D341Med (cell line): ENCODE data around the gene GGACT.
"Not testable (repeated sequence)": the region's sequence is repeated elsewhere in the genome, so short reads cannot be mapped to it uniquely, and the experiment has no call there.

Experiments
- DNase-seq: peaks from one replicate; pipeline ENCODE4 v3.0.0; 2012; ENCODE audit warnings: low spot score

The GGACT gene

GRCh38 chr13:100600915-100601314, 12.3 kb upstream of the GGACT start:
- no peak for DNase-seq

GRCh38 chr13:100600461-100600860, 11.9 kb upstream of the GGACT start:
- no peak for DNase-seq

GRCh38 chr13:100597253-100597652, 8.7 kb upstream of the GGACT start:
- DNase-seq = no peak

GRCh38 chr13:100596516-100596915, 7.9 kb upstream of the GGACT start:
- no peak for DNase-seq

GRCh38 chr13:100594731-100595130, 6.1 kb upstream of the GGACT start:
- DNase-seq = no peak

GRCh38 chr13:100594255-100594654, 5.7 kb upstream of the GGACT start:
- DNase-seq = no peak

- DNase-seq = peak; percentile 64
These were observed 663 bp upstream of the GGACT start for GRCh38 chr13:100589178-100589725.

- DNase-seq = no peak
These were observed 3.7 kb downstream of the GGACT start for GRCh38 chr13:100584896-100585295.

- no peak for DNase-seq
These were observed 7.1 kb downstream of the GGACT start for GRCh38 chr13:100581504-100581903.

GRCh38 chr13:100581030-100581429, 7.6 kb downstream of the GGACT start:
- DNase-seq = no peak

- DNase-seq = no peak
These were observed 8.5 kb downstream of the GGACT start for GRCh38 chr13:100580045-100580444.

- DNase-seq = not testable (repeated sequence)
These were observed 11.3 kb downstream of the GGACT start for GRCh38 chr13:100577239-100577638.

GRCh38 chr13:100573121-100573520, 15.5 kb downstream of the GGACT start:
- DNase-seq = peak; percentile 66

GRCh38 chr13:100566543-100566942, 22.0 kb downstream of the GGACT start:
- DNase-seq = no peak

- DNase-seq = no peak
These were observed 23.3 kb downstream of the GGACT start for GRCh38 chr13:100565286-100565685.

GRCh38 chr13:100564444-100565223, 24.0 kb downstream of the GGACT start:
- DNase-seq = no peak

GRCh38 chr13:100563779-100564178, 24.8 kb downstream of the GGACT start:
- no peak for DNase-seq

GRCh38 chr13:100561599-100562204, 26.9 kb downstream of the GGACT start:
- no peak for DNase-seq

- no peak for DNase-seq
These were observed 27.5 kb downstream of the GGACT start for GRCh38 chr13:100561158-100561499.

- DNase-seq = no peak
These were observed 28.0 kb downstream of the GGACT start for GRCh38 chr13:100560498-100561157.

GRCh38 chr13:100559886-100560285, 28.7 kb downstream of the GGACT start:
- no peak for DNase-seq

- DNase-seq = no peak
These were observed 35.8 kb downstream of the GGACT start for GRCh38 chr13:100552755-100553154.

GRCh38 chr13:100549316-100549715, 39.3 kb downstream of the GGACT start:
- DNase-seq = no peak
